Endothelial cell of umbilical vein (primary cell): ENCODE results near the gene APPL2.

Experiments used
- CTCF ChIP-seq, 2 donors: IDR thresholded peaks; 1 replicate in 1 of 2; 2 replicates in 1 of 2; pipeline ENCODE4 v1.5.1; 2011; ENCODE audit warnings: low read length in 2 of 2, mild to moderate bottlenecking in 2 of 2, moderate library complexity in 2 of 2, control low read depth in 1 of 2, inconsistent platforms in 1 of 2, low read depth in 1 of 2; ENCODE audit not compliant: insufficient read depth in 1 of 2; ENCODE audit errors: extremely low read depth in 1 of 2
- EZH2 ChIP-seq: IDR thresholded peaks from 2 replicates; pipeline ENCODE4 v1.6.1; 2012; ENCODE audit warnings: borderline replicate concordance, low read depth, mild to moderate bottlenecking, moderate library complexity, low read length, inconsistent platforms; ENCODE audit not compliant: severe bottlenecking
- FOS ChIP-seq: IDR thresholded peaks from 2 replicates; pipeline ENCODE4 v1.6.1; 2011; ENCODE audit warnings: mild to moderate bottlenecking, low read length, moderate library complexity, borderline replicate concordance; ENCODE audit not compliant: insufficient read depth
- JUN ChIP-seq: IDR thresholded peaks from 2 replicates; pipeline ENCODE4 v1.6.1; 2011; ENCODE audit warnings: borderline replicate concordance, low read depth; ENCODE audit not compliant: insufficient read length, insufficient read depth
- MYC ChIP-seq: IDR thresholded peaks from one replicate; pipeline ENCODE4 v1.6.1; 2011; ENCODE audit warnings: mild to moderate bottlenecking, low read depth, low read length
- POLR2A ChIP-seq: IDR thresholded peaks from 2 replicates; pipeline ENCODE4 v1.6.1; 2012; ENCODE audit warnings: low read depth, mild to moderate bottlenecking, control low read depth, low read length
- POLR2AphosphoS5 ChIP-seq: IDR thresholded peaks from 2 replicates; pipeline ENCODE4 v1.6.1; 2012; ENCODE audit warnings: low read depth, mild to moderate bottlenecking, control low read depth, low read length, moderate library complexity; ENCODE audit not compliant: insufficient read depth
- TF ChIP-seq, protein P1 (sequence below): IDR thresholded peaks from 2 replicates; pipeline ENCODE4 v1.6.1; 2011; ENCODE audit not compliant: insufficient read depth, insufficient read length

DNA sequence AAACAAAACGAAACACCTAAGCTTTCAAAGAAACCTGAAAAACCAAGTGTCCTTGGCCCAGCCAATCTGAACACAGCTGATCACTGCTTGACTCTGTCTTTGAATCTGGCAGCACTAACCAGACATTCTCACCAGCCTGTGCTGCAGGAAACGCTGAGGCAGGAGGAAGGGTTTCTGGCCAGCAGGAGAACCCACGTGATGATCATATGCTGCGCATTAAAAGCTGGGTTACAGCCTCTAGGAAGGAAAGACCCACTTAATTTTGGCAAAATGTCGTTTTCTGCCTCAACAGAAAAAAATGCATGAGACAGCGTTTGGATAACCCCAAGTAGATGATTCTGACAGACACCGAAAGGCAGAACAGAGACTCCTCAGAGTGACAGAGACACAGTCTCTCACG lies 9.8 kb downstream of the APPL2 start:
- TF ChIP-seq CTCF (IDR thresholded peaks at IDR 0.05; ENCODE audit: extremely low read depth in 1 of 2, insufficient read depth in 1 of 2, low read depth in 1 of 2, low read length in 2 of 2) (no peak), POLR2AphosphoS5 (no peak), POLR2A (no peak), EZH2 (no peak), JUN (no peak), FOS (no peak), MYC (no peak)
- TF ChIP-seq, protein P1, sequence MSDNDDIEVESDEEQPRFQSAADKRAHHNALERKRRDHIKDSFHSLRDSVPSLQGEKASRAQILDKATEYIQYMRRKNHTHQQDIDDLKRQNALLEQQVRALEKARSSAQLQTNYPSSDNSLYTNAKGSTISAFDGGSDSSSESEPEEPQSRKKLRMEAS = peak; percentile 79
